Measurements from ENCODE around the gene COX8C. TPM values are rescaled to one million over a fixed set of nuclear protein-coding genes. Genes with fewer than 3 reads are reported as not detected.

Gene COX8C, protein sequence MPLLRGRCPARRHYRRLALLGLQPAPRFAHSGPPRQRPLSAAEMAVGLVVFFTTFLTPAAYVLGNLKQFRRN
- total RNA-seq: not detected in 2 replicates

DNA sequence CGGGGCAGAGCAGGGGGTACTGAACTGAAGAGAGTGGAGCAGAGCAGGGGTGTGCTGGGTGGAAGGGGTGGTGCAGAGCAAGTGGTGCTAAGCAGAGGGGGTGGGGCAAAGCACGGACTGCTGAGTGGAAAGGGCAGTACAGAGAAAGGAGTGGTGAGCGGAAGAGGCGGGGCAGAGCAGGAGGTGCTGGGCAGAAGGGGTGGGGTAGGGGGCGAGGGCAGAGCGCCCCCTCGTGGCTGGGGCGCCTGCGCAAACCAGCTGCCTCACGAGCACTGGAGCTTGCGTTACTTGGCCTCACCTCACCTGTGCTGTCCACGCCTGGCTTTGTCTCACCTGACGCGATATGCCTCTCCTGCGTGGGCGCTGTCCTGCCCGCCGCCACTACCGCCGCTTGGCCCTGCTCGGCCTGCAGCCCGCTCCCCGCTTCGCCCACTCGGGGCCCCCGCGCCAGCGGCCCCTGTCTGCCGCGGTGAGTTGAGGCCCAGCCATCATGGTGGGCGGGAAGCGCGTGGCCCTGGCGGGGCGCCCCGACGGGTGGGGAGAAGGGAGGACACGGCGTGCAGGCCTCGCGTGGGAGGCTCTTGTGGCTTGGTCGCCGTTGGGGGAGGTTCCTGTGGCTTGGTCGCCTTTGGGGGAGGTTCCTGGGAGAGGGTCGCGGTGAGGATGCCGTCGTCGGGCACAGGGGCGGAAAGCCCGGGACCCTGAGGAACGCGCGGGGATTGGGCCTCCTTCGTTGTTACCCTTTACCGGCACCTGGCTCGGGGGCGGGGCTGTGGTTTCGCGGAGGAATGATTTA, at the start of gene COX8C:
Gene COX8C, plus strand, starts transcription at position 257 of the 796 bp plus-strand sequence. Its CDS starts 87 bp downstream, at position 344.
- no peak for DNase-seq (ENCODE audit: low read depth in 2 of 2)

DNA sequence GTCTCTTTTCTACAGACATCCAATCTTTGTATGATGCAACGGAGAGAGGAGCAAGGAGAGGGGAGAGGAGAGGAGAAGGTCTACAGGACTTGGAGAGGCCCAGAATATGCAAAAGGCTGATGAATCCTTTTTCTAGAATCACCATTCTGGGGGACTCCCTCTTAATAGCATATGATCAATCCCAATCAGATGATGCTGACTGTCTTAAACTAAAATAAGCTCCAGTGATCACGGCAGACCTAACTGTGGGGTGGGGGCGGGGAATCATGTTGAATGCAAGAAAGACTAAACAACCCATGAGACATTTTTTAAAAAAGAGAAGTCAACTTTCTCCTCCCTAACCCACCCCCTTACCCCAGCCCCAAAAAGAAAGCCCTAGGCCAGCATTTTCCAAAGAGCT, 47.6 kb upstream of the COX8C start:
- no peak for DNase-seq (ENCODE audit: low read depth in 2 of 2)

DNA sequence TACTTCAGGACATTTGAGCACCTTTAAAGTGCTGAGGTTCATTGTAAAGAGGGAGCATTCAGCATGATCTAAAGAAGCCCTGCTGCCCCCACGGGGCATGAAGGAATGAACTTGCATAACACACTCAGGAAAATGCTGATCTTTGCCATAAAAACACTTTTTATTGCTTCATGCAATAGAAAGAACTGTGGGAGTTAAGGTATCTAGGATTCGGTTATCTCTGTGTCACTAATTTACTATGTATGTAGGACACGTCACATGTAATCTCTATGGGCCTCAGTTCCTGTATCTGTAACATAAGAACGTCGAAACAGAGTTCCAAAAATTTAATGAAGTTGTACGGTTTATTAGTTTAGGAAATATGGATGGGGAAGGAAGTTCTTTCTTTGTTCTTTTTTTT, 47.1 kb upstream of the COX8C start:
- DNase-seq (ENCODE audit: low read depth in 2 of 2): no peak

DNA sequence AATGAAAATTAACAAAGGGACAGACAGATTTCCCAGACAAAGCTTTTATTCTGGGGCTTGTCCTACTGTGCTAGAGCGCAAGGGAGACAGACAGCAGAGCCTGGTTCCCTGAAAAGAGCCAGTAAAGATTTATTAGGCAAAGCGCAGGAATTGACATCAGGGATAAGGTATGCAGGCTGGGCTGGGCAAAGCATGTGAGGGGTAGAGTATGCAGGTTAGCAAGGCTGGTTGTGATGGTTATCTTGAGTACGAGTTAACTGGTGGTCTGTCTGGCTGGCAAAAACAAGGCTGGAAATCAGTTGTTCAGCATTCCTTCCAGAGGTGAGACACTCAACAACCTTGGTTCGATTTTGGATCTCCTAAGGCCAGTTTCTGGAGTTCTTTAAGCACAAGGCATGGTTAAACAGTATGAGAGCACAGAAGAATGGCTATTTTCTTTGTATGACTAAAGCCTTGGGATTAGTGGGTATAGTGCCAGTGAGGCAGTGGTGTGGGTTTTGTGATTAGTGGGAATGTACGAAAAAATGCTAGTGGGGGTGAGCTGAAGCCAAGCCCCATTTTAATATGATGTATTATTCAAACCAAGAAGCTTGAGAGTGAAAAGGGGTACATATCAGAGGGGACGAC, 45.0 kb upstream of the COX8C start:
- DNase-seq (ENCODE audit: low read depth in 2 of 2): no peak

DNA sequence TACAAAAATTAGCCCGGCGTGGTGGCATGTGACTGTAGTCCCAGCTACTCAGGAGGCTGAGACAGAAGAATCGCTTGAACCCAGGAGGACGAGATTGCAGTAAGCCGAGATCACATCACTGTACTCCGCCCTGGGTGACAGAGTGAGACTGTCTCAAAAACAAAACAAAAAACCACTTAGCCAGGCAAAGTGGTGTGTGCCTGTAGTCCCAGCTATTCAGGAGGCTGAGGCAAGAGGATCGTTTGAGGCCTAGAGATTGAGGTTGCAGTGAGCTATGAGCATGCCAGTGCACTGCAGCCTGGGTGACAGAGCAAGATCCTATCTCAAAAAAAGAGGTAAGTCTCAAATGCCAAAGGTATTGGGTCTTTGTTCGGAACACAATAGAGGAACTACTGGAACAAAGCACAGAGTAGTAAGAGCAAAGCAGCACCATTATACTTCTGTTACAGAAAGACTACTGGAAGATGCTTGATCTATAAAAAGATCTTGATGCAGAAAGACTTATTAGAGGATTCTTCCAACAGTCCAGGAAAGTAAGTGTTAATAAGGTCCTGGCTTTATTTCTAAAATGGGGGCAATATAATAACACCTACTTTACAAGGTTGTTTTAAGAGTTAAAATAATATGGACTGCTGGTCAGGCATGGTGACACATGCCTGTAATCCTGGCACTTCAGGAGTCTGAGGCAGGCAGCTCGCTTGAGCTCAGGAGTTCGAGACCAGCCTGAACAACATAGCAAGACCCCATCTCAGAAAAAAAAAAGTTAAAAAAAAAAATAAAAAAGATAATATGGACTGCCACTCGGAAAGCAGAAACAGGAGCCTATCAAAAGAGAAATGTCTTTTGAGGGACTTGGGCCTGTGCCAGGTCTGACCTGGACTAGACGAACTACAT, 44.0 kb upstream of the COX8C start:
- no peak for DNase-seq (ENCODE audit: low read depth in 2 of 2)

DNA sequence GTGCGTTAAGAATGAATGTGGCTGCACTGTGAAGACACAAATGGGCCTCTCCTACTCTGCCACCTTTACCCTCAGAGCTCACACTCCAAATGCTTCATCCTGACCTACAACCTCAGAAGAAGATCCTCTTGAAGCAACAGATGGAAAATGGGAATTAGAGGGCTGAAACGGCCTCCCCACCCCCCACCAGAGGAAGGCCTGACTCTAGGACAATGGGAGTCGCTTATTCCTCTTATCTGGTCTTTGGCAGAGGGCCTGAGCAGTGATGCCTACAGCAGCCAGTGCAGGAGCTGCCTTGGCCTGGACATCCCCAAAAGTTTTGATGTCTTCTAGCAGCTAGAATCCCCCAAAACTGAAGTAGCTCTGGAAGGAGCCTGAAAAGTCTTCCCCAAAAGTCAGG, 43.3 kb upstream of the COX8C start:
- DNase-seq (ENCODE audit: low read depth in 2 of 2): no peak

DNA sequence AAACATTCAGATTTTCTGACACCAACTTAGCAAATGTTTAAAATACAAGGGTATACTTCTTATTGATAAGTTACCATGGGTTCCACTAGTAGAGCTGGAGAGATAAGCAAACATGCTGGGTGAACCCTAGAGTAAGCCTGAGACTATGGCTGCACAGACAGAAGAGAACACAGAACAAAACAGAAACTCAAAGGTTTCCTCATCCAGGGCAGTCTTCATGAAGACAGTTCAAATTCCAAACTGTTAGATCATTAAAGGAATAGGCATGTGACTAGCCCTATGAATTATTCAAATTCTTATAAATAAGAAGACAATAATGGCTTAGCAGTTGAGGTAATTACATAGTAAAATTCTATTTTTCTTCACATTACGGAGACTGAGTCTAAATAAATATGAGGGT, 42.2 kb upstream of the COX8C start:
- no peak for DNase-seq (ENCODE audit: low read depth in 2 of 2)

DNA sequence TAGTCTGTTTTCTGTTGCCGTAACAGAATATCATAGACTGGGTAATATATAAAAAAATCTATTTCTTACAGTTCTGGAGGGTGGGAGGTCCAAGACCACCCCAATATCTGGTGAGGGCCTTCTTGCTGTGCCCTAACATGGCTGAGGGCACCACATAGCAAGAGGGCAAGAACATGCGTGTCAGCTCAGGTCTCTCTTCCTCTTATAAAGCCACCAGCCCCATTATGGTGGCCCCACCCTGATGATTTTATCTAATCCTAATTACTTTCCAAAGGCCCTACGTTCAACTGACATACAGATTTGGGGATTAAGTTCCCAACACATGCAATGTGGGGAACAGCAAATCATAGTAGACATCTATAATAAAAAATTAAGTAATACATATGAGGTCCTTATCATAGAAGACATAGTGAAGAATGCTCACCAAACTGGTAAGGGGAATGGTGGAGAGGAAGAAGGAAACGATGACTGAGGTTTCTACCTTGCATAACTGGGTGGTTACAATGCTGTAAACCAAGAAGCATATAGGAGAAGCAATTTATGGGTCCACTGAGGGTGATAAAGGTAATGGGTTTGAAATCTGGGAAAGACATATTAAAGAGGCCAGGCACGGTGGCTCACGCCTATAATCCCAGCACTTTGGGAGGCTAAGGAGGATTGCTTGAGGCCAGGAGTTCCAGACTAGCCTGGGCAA, 41.1 kb upstream of the COX8C start:
- DNase-seq (ENCODE audit: low read depth in 2 of 2): no peak

DNA sequence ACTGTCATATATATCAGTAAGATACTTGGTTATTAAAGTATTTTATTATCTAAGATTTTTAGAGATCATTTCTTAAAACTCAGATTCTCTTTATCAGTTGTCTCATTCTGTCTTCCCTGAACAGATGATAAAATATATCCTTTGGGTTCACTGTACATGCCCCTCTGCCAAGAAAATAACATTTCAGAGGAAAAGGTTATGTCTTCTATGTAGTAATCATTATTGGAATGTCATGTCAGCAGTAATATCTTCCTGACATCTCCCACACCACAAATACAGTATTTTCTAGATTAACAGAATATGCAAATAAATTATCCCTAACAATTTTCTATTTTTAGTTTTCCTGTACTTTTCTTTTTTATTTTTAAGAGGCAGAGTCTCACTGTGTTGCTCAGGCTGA, 40.2 kb upstream of the COX8C start:
- no peak for DNase-seq (ENCODE audit: low read depth in 2 of 2)

DNA sequence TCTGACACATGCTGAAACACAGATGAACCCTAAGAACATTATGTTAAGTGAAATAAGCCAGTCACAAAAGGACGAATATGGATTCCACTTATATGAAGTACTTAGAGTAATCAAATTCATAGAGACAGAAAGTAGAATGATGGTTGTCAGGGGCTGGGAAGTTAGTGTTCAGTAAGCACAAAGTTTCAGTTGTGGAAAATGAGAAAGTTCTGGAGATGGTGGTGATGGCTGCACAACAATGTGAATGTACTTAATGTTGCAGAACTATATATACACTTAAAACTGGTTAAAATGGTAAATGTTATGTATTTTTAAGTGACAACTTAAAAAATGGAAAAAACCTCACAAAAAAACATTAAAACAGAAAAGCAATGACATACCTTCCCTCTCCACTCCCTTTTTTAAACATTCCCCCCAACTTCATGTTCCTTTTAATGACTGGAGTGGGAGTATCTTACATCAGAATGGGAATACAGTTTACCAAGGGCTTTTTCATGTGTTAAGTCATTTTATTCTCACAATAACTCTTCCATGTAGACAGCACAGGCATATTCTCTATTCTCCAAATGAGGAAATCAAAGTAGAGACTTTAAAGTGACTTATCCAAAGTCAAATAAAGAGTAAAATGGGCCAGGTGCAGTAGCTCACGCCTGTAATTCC, 38.2 kb upstream of the COX8C start:
- no peak for DNase-seq (ENCODE audit: low read depth in 2 of 2)

DNA sequence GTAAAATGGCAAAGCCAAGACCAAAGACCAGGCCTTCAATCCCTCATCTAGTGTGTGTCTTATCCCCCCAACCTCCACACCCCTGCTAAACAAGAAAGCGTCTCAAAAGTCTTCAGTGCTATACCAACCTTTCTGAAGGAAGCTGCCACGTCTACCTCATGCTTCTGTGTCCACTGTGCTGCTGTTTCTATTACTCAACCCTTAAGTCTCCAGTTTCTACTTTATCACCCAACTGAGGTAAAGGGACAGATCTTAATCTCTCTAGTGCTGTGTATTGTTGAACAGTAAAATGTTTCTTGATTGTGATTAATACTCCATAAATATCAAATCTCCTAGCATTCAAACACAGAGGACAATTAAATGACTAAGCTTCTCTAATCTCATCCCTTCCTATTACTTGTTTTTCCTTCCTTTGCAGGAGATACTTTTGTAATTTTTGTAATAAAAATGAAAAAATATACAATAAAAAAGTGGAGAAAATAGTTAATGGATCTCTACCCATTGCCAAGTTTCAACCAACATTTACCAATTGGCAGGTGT, 37.5 kb upstream of the COX8C start:
- peak in 1 of 2 donors; percentile 33 for DNase-seq (ENCODE audit: low read depth in 2 of 2)

DNA sequence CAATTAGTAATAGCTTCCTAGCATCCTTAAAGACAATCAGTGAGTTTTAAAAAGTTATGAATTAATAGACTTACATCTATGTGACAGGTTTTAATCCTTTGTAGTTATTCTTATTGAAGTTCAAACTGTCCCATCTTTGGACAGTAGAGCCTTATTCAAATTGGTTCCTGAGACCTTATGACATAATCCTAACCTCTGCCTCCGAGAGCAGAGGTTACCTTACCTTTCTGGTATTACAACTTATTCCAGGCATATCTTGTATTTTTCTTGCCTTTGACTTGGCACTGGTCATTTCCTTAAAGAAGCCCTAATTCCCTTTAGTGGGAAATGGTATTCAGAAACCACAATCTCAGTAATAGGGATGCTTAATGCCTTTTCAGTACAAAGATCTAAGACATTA, 35.9 kb upstream of the COX8C start:
- DNase-seq (ENCODE audit: low read depth in 2 of 2): no peak

DNA sequence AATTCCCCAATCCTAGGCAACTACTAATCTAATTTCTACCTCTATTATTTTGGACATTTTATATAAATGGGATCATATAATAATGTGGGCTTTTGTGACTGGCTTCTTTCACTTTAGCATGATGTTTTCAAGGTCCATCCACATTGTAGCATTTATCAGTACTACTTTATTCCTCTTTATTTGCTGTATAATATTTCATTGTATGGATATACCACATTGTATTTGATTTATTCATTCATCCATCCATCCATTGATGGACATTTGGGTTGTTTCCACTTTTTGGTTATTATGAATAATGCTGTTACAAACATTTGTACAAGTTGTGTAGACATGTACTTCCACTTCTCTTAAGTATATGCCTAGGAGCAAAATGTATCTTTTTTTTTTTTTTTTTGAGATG, 31.4 kb upstream of the COX8C start:
- no peak for DNase-seq (ENCODE audit: low read depth in 2 of 2)

DNA sequence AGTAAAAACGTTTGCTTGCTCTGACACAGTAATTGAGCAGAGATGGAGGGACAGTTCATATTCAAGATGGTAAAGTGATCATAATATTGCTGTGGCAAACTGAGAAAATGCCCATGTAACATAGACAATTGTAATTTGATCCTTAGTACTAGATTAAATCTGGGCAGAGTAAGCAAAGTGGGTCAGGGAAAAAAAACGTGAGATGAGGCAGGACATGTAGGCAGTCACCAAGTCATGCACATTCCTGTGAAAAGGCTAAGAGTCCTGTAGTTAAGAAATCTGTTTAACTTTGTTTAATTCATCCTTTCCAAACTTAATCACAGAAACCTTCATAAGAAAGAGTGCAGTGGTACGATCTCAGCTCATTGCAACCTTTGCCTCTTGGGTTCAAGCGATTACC, 30.3 kb upstream of the COX8C start:
- no peak for DNase-seq (ENCODE audit: low read depth in 2 of 2)

DNA sequence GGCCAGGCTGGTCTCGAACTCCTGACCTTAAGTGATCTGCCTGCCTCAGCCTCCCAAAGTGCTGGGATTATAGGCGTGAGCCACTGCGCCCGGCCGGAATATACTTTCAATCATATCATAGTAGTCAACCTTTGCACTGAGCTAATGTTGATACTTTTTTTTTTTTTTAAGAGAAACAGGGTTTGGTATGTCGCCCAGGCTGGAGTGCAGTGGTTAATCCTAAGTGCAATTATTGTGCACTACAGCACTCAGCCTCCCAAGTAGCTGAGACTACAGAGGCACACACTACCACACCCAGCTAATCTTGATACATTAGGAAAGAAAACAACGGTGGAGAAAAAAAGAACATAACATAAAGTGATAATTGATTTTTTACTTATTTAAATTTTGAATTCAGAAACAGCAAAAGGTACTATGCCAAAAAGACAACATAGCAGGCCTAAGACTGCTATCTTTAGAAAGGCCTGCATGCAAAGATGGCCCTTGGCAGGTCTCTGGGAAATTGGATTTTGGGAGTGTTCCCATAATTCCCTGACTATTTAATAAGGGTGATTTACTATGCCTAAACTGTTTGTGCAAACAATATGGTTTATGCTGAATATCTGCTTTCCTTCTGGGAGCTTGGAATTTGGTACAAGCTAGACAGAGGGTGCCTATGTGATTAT, 29.6 kb upstream of the COX8C start:
- DNase-seq (ENCODE audit: low read depth in 2 of 2): no peak

DNA sequence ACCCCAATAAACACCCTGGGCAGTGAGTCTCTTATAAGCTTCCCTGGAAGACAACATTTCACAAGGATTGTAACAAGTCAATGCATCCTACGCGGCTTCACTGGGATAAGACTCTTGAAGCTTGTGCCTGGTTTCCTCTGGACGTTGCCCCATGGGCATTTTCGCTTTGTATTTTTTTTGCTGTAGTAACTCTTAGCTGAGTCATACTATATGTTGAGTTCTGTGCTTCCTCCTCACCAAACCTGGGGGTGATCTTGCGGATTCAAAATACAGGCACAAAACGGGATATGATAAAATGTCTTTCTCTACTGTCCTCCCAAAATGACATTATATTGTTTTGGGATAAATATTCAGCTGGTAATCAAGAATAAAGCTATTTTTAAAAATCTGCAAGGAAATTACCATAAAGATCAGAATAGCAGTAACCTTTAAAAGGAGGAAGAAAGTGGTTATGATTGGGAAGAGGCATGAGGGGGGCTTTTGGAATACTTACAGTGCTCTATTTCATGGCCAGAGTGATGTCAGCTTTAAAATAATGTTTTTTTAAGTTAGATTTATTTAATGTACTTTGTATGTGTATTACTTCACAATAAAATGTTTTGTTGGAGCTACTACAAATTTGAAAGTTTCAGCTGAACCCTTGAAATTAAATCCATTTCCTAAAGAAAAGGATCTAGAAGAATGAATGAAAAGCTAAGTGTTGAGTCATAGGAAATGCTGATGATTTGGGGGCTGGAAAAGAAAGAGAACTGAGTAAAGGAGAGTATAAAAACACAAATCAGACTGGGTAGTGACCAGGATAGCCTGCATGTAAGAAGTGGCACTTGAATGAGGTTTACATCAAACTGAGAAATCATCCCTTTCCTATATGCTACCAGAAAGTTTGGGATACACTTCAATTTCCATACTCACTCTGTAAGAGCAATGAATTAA, 28.8 kb upstream of the COX8C start:
- DNase-seq (ENCODE audit: low read depth in 2 of 2): peak in 1 of 2 donors; percentile 77

DNA sequence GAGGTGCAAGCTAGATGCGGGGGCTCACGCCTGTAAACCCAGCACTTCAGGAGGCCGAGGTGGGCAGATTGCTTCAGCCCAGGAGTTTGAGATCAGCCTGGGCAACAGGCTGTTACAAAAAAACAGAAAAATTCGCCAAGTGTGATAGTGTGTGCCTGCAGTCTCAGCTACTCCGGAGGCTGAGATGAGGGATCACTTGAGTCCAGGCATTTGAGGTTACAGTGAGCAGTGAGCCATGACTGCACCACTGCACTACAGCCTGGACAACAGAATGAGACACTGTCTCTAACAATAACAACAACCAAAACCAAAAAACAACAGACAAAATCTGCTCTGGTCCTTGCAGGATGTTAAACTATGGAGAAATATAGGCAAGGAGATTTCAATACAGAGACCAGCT, 28.1 kb upstream of the COX8C start:
- DNase-seq (ENCODE audit: low read depth in 2 of 2): no peak

DNA sequence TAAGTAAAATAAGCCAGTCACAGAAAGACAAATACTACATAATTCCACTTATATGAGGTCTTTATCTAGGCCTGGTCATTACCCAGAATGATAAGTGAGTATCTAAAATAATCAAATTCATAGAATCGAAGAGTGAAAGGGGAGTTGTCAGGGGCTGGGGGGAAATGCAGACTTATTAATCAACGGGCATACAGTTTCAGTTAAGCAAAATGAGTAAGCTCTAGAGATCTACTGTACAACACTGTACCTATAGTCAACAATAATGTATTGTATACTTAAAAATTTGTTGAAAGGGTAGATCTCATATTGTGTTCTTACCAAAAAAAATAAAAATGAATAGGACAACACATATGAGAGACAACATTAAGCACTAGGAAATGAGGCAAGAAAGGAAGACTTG, 27.5 kb upstream of the COX8C start:
- no peak for DNase-seq (ENCODE audit: low read depth in 2 of 2)

DNA sequence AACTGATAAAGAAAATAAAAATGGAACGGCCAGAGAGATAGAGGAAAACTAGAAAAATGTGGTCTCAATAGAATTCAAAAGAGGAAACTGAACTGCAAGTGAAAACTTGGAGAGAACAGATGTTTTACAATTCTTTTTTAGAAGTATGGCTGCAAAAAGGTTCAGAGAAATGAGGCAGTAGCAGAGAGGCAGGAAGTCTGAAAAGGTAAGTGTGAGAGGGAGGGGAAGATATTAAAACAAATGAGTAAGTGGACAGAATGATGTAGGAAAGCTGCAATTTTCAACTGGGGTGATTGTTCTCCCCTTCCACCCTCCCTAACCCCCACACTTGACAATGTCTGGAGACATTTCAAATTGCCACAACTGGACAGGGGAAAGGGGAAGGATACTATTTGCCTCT, 27.0 kb upstream of the COX8C start:
- DNase-seq (ENCODE audit: low read depth in 2 of 2): no peak

All from dermis microvascular lymphatic vessel endothelial cell (primary cell).